GM23338 (cell line): ENCODE data around the gene FRYL. TPM values are rescaled to one million over a fixed set of nuclear protein-coding genes. Genes with fewer than 3 reads are reported as not detected.

Experiments
- ATAC-seq: fragments of 200-7000 bp; cut with Tn5 transposase; 3 replicates; pipeline ENCODE4 v1.9.1; 2020
- DNase-seq: peaks from one replicate; pipeline ENCODE4 v3.0.0-alpha.2; 2015; ENCODE audit warnings: low spot score
- H2AFZ ChIP-seq: fragments of 200-600 bp; sonication (generic); 2 replicates; pipeline ENCODE4 v1.8.0; 2016; ENCODE audit warnings: antibody characterized with exemption, mild to moderate bottlenecking, moderate library complexity
- H3F3A ChIP-seq: fragments of 200-600 bp; sonication (generic); replicated peaks from 2 replicates; pipeline ENCODE4 v1.8.0; 2017; ENCODE audit warnings: antibody characterized with exemption, mixed run types, low read depth
- H3K27ac ChIP-seq: fragments of 200-600 bp; sonication (generic); 2 replicates; pipeline ENCODE4 v1.6.1; 2016; ENCODE audit warnings: low read depth
- H3K27me3 ChIP-seq: fragments of 200-600 bp; sonication (generic); 2 replicates; pipeline ENCODE4 v1.8.0; 2016; ENCODE audit warnings: mild to moderate bottlenecking, mixed run types, moderate library complexity; ENCODE audit not compliant: insufficient read depth
- H3K36me3 ChIP-seq: fragments of 200-600 bp; sonication (generic); 2 replicates; pipeline ENCODE4 v1.8.0; 2016; ENCODE audit warnings: mild to moderate bottlenecking; ENCODE audit not compliant: insufficient read depth
- H3K4me1 ChIP-seq: fragments of 200-600 bp; sonication (generic); 2 replicates; pipeline ENCODE4 v1.8.0; 2016; ENCODE audit warnings: mild to moderate bottlenecking, moderate library complexity; ENCODE audit not compliant: insufficient read depth
- H3K4me2 ChIP-seq: fragments of 200-600 bp; sonication (generic); 2 replicates; pipeline ENCODE4 v1.7.1; 2017; ENCODE audit warnings: mixed run types
- H3K4me3 ChIP-seq: fragments of 200-600 bp; sonication (generic); 2 replicates; pipeline ENCODE4 v1.6.1; 2016; ENCODE audit warnings: mixed run types
- H3K79me2 ChIP-seq: fragments of 200-600 bp; sonication (generic); replicated peaks from 2 replicates; pipeline ENCODE4 v1.8.0; 2017; ENCODE audit warnings: mild to moderate bottlenecking; ENCODE audit not compliant: insufficient read depth
- H3K9me2 ChIP-seq: fragments of 200-600 bp; sonication (generic); 2 replicates; pipeline ENCODE4 v1.8.0; 2017; ENCODE audit not compliant: insufficient read depth
- H4K20me1 ChIP-seq: fragments of 200-600 bp; sonication (generic); replicated peaks from 2 replicates; pipeline ENCODE4 v1.8.0; 2017; ENCODE audit warnings: mild to moderate bottlenecking; ENCODE audit not compliant: insufficient read depth
- H3K27ac Mint-ChIP-seq: 2 replicates; pipeline ENCODE4 v1.8.0; 2020; ENCODE audit warnings: inconsistent platforms, mild to moderate bottlenecking, moderate library complexity, mixed read lengths
- H3K27me3 Mint-ChIP-seq: 3 replicates; pipeline ENCODE4 v1.8.0; 2022; ENCODE audit warnings: low read depth, mild to moderate bottlenecking, moderate library complexity, mixed read lengths, inconsistent platforms; ENCODE audit not compliant: insufficient read depth, poor library complexity
- H3K36me3 Mint-ChIP-seq: 3 replicates; pipeline ENCODE4 v1.8.0; 2021; ENCODE audit warnings: low read depth, mild to moderate bottlenecking, inconsistent platforms, moderate library complexity, mixed read lengths
- H3K4me1 Mint-ChIP-seq: 3 replicates; pipeline ENCODE4 v1.8.0; 2020; ENCODE audit warnings: mild to moderate bottlenecking, inconsistent platforms, mixed read lengths
- H3K4me3 Mint-ChIP-seq: 3 replicates; pipeline ENCODE4 v1.8.0; 2021; ENCODE audit warnings: moderate library complexity, mild to moderate bottlenecking, inconsistent platforms, mixed read lengths
- H3K9me3 Mint-ChIP-seq: 3 replicates; pipeline ENCODE4 v1.8.0; 2020; ENCODE audit warnings: moderate library complexity, mild to moderate bottlenecking, inconsistent platforms, mixed read lengths
- CREB1 ChIP-seq: fragments of 250-450 bp; sonication (Bioruptor Pico); IDR thresholded peaks from 2 replicates; pipeline ENCODE4 v1.5.0; 2020; ENCODE audit warnings: low read depth, mild to moderate bottlenecking, moderate library complexity
- EZH2 ChIP-seq: fragments of 200-600 bp; sonication (generic); IDR thresholded peaks from one replicate; pipeline ENCODE4 v1.8.0; 2017; ENCODE audit warnings: antibody characterized with exemption, mild to moderate bottlenecking, low read depth; ENCODE audit not compliant: unreplicated experiment
- EZH2phosphoT487 ChIP-seq: fragments of 200-600 bp; sonication (generic); IDR thresholded peaks from one replicate; pipeline ENCODE4 v1.8.1; 2018; ENCODE audit warnings: antibody characterized with exemption; ENCODE audit not compliant: unreplicated experiment
- JUNB ChIP-seq: IDR thresholded peaks from one replicate; pipeline ENCODE4 v1.6.1; 2016; ENCODE audit warnings: antibody characterized with exemption; ENCODE audit not compliant: unreplicated experiment
- NANOG ChIP-seq: IDR thresholded peaks from 2 replicates; pipeline ENCODE4 v1.6.1; 2016; ENCODE audit warnings: antibody characterized with exemption, borderline replicate concordance
- POLR2AphosphoS5 ChIP-seq: IDR thresholded peaks from 2 replicates; pipeline ENCODE4 v1.6.1; 2016; ENCODE audit warnings: antibody characterized with exemption, low read depth
- STAT1 ChIP-seq: IDR thresholded peaks from one replicate; pipeline ENCODE4 v1.6.1; 2016; ENCODE audit warnings: antibody characterized with exemption; ENCODE audit not compliant: unreplicated experiment
- ZNF114 ChIP-seq: fragments of 250-450 bp; sonication (Bioruptor Pico); IDR thresholded peaks from 2 replicates; pipeline ENCODE4 v1.5.0; 2020; ENCODE audit warnings: mild to moderate bottlenecking, moderate library complexity
- ZNF331 ChIP-seq: fragments of 250-450 bp; sonication (Bioruptor Pico); IDR thresholded peaks from 2 replicates; pipeline ENCODE4 v1.5.0; 2020; ENCODE audit warnings: low read depth, mild to moderate bottlenecking, moderate library complexity
- polyA plus RNA-seq: library from polyadenylated mRNA; unstranded; fragments of >200 nt; fragmentation: Nextera tagmentation; extraction: Ambion mirVana; gene quantifications from 2 replicates; pipeline ENCODE4 v1.2.1, GENCODE V29; 2016
- total RNA-seq: library from RNA; depleted of rRNA; stranded (reverse); fragments of >200 nt; shearing (Covaris generic); gene quantifications from 2 replicates; pipeline ENCODE4 v1.2.3, GENCODE V29; 2014
- TF ChIP-seq, protein P1 (sequence below): IDR thresholded peaks from one replicate; pipeline ENCODE4 v1.6.1; 2018; ENCODE audit warnings: antibody characterized with exemption; ENCODE audit not compliant: unreplicated experiment
- TF ChIP-seq, protein P2 (sequence below), 2 experiments: fragments of 200-600 bp in 1 of 2; sonication (generic) in 1 of 2; conservative IDR thresholded peaks; 2 replicates each; pipeline versions ENCODE4 v1.5.1 to v1.6.1; 2016 to 2017; ENCODE audit warnings: antibody characterized with exemption in 2 of 2, low read depth in 2 of 2, mild to moderate bottlenecking in 2 of 2, moderate library complexity in 1 of 2
- TF ChIP-seq, protein P3 (sequence below): IDR thresholded peaks from 2 replicates; pipeline ENCODE4 v1.6.1; 2016; ENCODE audit warnings: antibody characterized with exemption
- TF ChIP-seq, protein P4 (sequence below): fragments of 250-450 bp; sonication (Bioruptor Pico); IDR thresholded peaks from 2 replicates; pipeline ENCODE4 v1.5.0; 2020; ENCODE audit warnings: mild to moderate bottlenecking, moderate library complexity

FRYL gene
- total and polyA plus RNA-seq, 2 experiments from 2014 or later: 30.7 to 53.3 TPM

DNA sequence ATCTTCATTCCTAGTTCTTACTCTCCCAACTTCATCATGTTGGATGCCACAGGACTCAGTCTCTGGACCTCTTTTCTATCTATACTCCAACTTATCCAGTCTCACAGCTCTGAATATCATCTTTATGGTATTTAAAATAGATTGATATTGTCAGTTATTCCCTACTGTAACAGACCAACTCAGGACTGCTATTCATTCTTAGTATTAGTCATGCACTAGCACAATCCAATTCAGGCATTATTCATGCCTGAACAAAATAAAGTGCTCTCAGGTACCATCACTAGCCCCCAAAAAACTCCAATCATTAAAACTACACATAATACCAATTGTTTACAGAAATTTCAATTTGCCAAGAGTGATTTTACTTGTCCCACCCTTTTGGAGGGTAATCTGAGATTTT lies 37.7 kb downstream of the FRYL start (continued):
- TF ChIP-seq POLR2AphosphoS5 (no peak), EZH2 (no peak), ZNF114 (CRISPR knock-in tag) (no peak)

DNA sequence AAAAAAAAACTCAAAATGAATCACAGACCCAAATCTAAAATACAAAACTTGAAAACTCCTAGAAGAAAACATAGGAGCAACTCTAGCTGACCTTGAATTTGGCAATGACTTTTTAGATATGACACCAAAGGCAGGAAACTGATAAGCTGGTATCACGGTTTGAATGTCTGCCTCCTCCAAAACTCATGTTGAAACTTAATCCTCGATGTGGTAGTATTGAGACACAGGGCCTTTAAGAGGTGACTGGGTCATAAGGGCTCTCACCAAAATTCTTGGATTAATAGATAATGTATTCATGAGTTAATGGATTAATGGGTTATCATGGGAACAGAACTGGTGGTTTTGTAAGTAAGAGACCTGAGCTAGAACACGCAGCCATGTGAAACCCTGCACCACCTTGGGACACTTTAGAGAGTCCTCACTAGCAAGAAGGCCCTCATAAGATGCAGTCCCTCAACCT lies 40.5 kb downstream of the FRYL start:
- H3K36me3 ChIP-seq: no peaks in the 10 kb centered on the region
- no peak overlapping the region for H3K27ac ChIP-seq
- H3K4me1 ChIP-seq: no peaks in the 10 kb centered on the region
- H3K27me3 ChIP-seq: no peaks in the 10 kb centered on the region
- no peak overlapping the region for H3K4me2 ChIP-seq
- no peak overlapping the region for H3K4me3 ChIP-seq
- H3K79me2 ChIP-seq: peaks cover 91% of the 10 kb centered on the region
- H3K4me3 Mint-ChIP-seq: no peak overlapping the region
- H3F3A ChIP-seq: no peaks in the 10 kb centered on the region
- H3K36me3 Mint-ChIP-seq: peaks cover 8% of the 10 kb centered on the region
- H4K20me1 ChIP-seq: peaks cover 15% of the 10 kb centered on the region
- no peaks in the 10 kb centered on the region for H3K9me2 ChIP-seq
- no peak for DNase-seq
- H3K4me1 Mint-ChIP-seq: peaks cover 5% of the 10 kb centered on the region
- H3K27me3 Mint-ChIP-seq: peaks cover 2% of the 10 kb centered on the region
- H3K9me3 Mint-ChIP-seq: peaks cover 6% of the 10 kb centered on the region; the same call in 1 of the 3 replicates
- no peak overlapping the region for H2AFZ ChIP-seq
- no peak overlapping the region for H3K27ac Mint-ChIP-seq
- TF ChIP-seq EZH2phosphoT487 (no peak), CREB1 (CRISPR knock-in tag) (no peak), EZH2 (no peak), ZNF114 (CRISPR knock-in tag) (no peak), POLR2AphosphoS5 (no peak), ZNF331 (CRISPR knock-in tag) (no peak), STAT1 (no peak), JUNB (no peak), NANOG (no peak)
- TF ChIP-seq, protein P1, sequence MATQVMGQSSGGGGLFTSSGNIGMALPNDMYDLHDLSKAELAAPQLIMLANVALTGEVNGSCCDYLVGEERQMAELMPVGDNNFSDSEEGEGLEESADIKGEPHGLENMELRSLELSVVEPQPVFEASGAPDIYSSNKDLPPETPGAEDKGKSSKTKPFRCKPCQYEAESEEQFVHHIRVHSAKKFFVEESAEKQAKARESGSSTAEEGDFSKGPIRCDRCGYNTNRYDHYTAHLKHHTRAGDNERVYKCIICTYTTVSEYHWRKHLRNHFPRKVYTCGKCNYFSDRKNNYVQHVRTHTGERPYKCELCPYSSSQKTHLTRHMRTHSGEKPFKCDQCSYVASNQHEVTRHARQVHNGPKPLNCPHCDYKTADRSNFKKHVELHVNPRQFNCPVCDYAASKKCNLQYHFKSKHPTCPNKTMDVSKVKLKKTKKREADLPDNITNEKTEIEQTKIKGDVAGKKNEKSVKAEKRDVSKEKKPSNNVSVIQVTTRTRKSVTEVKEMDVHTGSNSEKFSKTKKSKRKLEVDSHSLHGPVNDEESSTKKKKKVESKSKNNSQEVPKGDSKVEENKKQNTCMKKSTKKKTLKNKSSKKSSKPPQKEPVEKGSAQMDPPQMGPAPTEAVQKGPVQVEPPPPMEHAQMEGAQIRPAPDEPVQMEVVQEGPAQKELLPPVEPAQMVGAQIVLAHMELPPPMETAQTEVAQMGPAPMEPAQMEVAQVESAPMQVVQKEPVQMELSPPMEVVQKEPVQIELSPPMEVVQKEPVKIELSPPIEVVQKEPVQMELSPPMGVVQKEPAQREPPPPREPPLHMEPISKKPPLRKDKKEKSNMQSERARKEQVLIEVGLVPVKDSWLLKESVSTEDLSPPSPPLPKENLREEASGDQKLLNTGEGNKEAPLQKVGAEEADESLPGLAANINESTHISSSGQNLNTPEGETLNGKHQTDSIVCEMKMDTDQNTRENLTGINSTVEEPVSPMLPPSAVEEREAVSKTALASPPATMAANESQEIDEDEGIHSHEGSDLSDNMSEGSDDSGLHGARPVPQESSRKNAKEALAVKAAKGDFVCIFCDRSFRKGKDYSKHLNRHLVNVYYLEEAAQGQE: no peak
- TF ChIP-seq, protein P2, sequence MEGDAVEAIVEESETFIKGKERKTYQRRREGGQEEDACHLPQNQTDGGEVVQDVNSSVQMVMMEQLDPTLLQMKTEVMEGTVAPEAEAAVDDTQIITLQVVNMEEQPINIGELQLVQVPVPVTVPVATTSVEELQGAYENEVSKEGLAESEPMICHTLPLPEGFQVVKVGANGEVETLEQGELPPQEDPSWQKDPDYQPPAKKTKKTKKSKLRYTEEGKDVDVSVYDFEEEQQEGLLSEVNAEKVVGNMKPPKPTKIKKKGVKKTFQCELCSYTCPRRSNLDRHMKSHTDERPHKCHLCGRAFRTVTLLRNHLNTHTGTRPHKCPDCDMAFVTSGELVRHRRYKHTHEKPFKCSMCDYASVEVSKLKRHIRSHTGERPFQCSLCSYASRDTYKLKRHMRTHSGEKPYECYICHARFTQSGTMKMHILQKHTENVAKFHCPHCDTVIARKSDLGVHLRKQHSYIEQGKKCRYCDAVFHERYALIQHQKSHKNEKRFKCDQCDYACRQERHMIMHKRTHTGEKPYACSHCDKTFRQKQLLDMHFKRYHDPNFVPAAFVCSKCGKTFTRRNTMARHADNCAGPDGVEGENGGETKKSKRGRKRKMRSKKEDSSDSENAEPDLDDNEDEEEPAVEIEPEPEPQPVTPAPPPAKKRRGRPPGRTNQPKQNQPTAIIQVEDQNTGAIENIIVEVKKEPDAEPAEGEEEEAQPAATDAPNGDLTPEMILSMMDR (conservative IDR thresholded peaks at IDR 0.05; ENCODE audit: low read depth in 2 of 2): no peak
- TF ChIP-seq, protein P3, sequence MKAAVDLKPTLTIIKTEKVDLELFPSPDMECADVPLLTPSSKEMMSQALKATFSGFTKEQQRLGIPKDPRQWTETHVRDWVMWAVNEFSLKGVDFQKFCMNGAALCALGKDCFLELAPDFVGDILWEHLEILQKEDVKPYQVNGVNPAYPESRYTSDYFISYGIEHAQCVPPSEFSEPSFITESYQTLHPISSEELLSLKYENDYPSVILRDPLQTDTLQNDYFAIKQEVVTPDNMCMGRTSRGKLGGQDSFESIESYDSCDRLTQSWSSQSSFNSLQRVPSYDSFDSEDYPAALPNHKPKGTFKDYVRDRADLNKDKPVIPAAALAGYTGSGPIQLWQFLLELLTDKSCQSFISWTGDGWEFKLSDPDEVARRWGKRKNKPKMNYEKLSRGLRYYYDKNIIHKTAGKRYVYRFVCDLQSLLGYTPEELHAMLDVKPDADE: no peak
- TF ChIP-seq, protein P4, sequence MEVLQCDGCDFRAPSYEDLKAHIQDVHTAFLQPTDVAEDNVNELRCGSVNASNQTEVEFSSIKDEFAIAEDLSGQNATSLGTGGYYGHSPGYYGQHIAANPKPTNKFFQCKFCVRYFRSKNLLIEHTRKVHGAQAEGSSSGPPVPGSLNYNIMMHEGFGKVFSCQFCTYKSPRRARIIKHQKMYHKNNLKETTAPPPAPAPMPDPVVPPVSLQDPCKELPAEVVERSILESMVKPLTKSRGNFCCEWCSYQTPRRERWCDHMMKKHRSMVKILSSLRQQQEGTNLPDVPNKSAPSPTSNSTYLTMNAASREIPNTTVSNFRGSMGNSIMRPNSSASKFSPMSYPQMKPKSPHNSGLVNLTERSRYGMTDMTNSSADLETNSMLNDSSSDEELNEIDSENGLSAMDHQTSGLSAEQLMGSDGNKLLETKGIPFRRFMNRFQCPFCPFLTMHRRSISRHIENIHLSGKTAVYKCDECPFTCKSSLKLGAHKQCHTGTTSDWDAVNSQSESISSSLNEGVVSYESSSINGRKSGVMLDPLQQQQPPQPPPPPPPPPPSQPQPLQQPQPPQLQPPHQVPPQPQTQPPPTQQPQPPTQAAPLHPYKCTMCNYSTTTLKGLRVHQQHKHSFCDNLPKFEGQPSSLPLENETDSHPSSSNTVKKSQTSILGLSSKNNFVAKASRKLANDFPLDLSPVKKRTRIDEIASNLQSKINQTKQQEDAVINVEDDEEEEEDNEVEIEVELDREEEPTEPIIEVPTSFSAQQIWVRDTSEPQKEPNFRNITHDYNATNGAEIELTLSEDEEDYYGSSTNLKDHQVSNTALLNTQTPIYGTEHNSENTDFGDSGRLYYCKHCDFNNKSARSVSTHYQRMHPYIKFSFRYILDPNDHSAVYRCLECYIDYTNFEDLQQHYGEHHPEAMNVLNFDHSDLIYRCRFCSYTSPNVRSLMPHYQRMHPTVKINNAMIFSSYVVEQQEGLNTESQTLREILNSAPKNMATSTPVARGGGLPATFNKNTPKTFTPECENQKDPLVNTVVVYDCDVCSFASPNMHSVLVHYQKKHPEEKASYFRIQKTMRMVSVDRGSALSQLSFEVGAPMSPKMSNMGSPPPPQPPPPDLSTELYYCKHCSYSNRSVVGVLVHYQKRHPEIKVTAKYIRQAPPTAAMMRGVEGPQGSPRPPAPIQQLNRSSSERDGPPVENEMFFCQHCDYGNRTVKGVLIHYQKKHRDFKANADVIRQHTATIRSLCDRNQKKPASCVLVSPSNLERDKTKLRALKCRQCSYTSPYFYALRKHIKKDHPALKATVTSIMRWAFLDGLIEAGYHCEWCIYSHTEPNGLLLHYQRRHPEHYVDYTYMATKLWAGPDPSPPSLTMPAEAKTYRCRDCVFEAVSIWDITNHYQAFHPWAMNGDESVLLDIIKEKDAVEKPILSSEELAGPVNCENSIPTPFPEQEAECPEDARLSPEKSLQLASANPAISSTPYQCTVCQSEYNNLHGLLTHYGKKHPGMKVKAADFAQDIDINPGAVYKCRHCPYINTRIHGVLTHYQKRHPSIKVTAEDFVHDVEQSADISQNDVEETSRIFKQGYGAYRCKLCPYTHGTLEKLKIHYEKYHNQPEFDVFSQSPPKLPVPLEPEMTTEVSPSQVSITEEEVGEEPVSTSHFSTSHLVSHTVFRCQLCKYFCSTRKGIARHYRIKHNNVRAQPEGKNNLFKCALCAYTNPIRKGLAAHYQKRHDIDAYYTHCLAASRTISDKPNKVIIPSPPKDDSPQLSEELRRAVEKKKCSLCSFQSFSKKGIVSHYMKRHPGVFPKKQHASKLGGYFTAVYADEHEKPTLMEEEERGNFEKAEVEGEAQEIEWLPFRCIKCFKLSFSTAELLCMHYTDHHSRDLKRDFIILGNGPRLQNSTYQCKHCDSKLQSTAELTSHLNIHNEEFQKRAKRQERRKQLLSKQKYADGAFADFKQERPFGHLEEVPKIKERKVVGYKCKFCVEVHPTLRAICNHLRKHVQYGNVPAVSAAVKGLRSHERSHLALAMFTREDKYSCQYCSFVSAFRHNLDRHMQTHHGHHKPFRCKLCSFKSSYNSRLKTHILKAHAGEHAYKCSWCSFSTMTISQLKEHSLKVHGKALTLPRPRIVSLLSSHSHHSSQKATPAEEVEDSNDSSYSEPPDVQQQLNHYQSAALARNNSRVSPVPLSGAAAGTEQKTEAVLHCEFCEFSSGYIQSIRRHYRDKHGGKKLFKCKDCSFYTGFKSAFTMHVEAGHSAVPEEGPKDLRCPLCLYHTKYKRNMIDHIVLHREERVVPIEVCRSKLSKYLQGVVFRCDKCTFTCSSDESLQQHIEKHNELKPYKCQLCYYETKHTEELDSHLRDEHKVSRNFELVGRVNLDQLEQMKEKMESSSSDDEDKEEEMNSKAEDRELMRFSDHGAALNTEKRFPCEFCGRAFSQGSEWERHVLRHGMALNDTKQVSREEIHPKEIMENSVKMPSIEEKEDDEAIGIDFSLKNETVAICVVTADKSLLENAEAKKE (CRISPR knock-in tag): no peak
- no peak for ATAC-seq
